Mesothelial cell of epicardium (in vitro differentiated cells): ENCODE data around the gene GSDMA. TPM values are rescaled to one million over a fixed set of nuclear protein-coding genes. Genes with fewer than 3 reads are reported as not detected.

ENCODE experiments used
- DNase-seq, 2 experiments: peaks; one replicate each; pipeline ENCODE4 v3.0.0; 2021; ENCODE audit warnings: low spot score in 2 of 2; ENCODE audit not compliant: unreplicated experiment in 2 of 2
- H3K27ac Mint-ChIP-seq: 2 replicates; pipeline ENCODE4 v1.8.0; 2021; ENCODE audit warnings: mixed read lengths
- H3K27me3 Mint-ChIP-seq: 2 replicates; pipeline ENCODE4 v1.8.0; 2021; ENCODE audit warnings: low read depth, mixed read lengths
- H3K36me3 Mint-ChIP-seq: 2 replicates; pipeline ENCODE4 v1.8.0; 2021; ENCODE audit warnings: mixed read lengths
- H3K4me1 Mint-ChIP-seq: 2 replicates; pipeline ENCODE4 v1.8.0; 2021; ENCODE audit warnings: mixed read lengths
- H3K4me3 Mint-ChIP-seq: 2 replicates; pipeline ENCODE4 v1.8.0; 2021; ENCODE audit warnings: mild to moderate bottlenecking, moderate library complexity, mixed read lengths
- H3K9me3 Mint-ChIP-seq: 2 replicates; pipeline ENCODE4 v1.8.0; 2021; ENCODE audit warnings: mixed read lengths
- CTCF ChIP-seq: fragments of 200-600 bp; sonication (generic); IDR thresholded peaks from one replicate; pipeline ENCODE4 v1.5.0; 2021; ENCODE audit warnings: antibody characterized with exemption; ENCODE audit not compliant: unreplicated experiment
- total RNA-seq: library from RNA; stranded (reverse); gene quantifications from 3 replicates; pipeline ENCODE4 v1.2.1, GENCODE V29; 2021

The GSDMA gene
- total RNA-seq, 1 donor from 2014 or later: not detected

- no peak for DNase-seq
- Mint-ChIP-seq H3K36me3 (no peaks in the 10 kb centered on the region), H3K4me1 (peaks cover 8% of the 10 kb centered on the region), H3K27ac (no peak overlapping the region), H3K27me3 (peaks cover 72% of the 10 kb centered on the region), H3K9me3 (no peaks in the 10 kb centered on the region), H3K4me3 (no peak overlapping the region)
- TF ChIP-seq CTCF: no peak
These were observed 6.6 kb downstream of the GSDMA start for GRCh38 chr17:39969375-39969774.

GRCh38 chr17:39970157-39970692 is 7.4 kb downstream of the GSDMA start:
- H3K36me3 Mint-ChIP-seq: no peaks in the 10 kb centered on the region

GRCh38 chr17:39971076-39971603 is 8.3 kb downstream of the GSDMA start:
- Mint-ChIP-seq H3K4me3 (no peak overlapping the region), H3K27ac (no peak overlapping the region)

More at GRCh38 chr17:39970157-39970692, 7.4 kb downstream of the GSDMA start:
- no peak overlapping the region for H3K4me3 Mint-ChIP-seq
- no peaks in the 10 kb centered on the region for H3K9me3 Mint-ChIP-seq
- DNase-seq: no peak
- peaks cover 67% of the 10 kb centered on the region for H3K27me3 Mint-ChIP-seq
- peaks cover 8% of the 10 kb centered on the region for H3K4me1 Mint-ChIP-seq
- no peak overlapping the region for H3K27ac Mint-ChIP-seq
- no peak for TF ChIP-seq CTCF

GRCh38 chr17:39972271-39972670 is 9.5 kb downstream of the GSDMA start:
- H3K27ac Mint-ChIP-seq: no peak overlapping the region
- H3K27me3 Mint-ChIP-seq: peaks cover 56% of the 10 kb centered on the region
- H3K4me1 Mint-ChIP-seq: peaks cover 8% of the 10 kb centered on the region

More at GRCh38 chr17:39971076-39971603, 8.3 kb downstream of the GSDMA start:
- Mint-ChIP-seq H3K9me3 (no peaks in the 10 kb centered on the region), H3K4me1 (peaks cover 8% of the 10 kb centered on the region), H3K27me3 (peaks cover 68% of the 10 kb centered on the region), H3K36me3 (no peaks in the 10 kb centered on the region)
- TF ChIP-seq CTCF: no peak
- no peak for DNase-seq

GRCh38 chr17:39973496-39973895 is 10.7 kb downstream of the GSDMA start:
- H3K4me1 Mint-ChIP-seq: peaks cover 12% of the 10 kb centered on the region
- DNase-seq: no peak
- TF ChIP-seq CTCF: no peak
- no peak overlapping the region for H3K4me3 Mint-ChIP-seq
- H3K36me3 Mint-ChIP-seq: no peaks in the 10 kb centered on the region
- peaks cover 54% of the 10 kb centered on the region for H3K27me3 Mint-ChIP-seq
- H3K9me3 Mint-ChIP-seq: no peaks in the 10 kb centered on the region
- no peak overlapping the region for H3K27ac Mint-ChIP-seq

More at GRCh38 chr17:39972271-39972670, 9.5 kb downstream of the GSDMA start:
- TF ChIP-seq CTCF: no peak
- Mint-ChIP-seq H3K4me3 (no peak overlapping the region), H3K9me3 (no peaks in the 10 kb centered on the region), H3K36me3 (no peaks in the 10 kb centered on the region)
- no peak for DNase-seq
